H9 (cell line): ENCODE data around the gene FAU. TPM values are rescaled to one million over a fixed set of nuclear protein-coding genes. Genes with fewer than 3 reads are reported as not detected.

Source experiments
- DNase-seq: peaks from one replicate; pipeline ENCODE4 v3.0.0-alpha.2; 2017
- H2AFZ ChIP-seq: one replicate; pipeline ENCODE4 v1.6.1; 2013; ENCODE audit warnings: mild to moderate bottlenecking, low read length, control low read depth, moderate library complexity
- H2AK5ac ChIP-seq: 2 replicates; pipeline ENCODE4 v1.6.1; 2013; ENCODE audit warnings: low read length, control low read depth, mixed read lengths; ENCODE audit not compliant: insufficient read length
- H2BK120ac ChIP-seq: one replicate; pipeline ENCODE4 v1.6.1; 2013; ENCODE audit warnings: low read depth, mild to moderate bottlenecking, low read length, control low read depth, inconsistent platforms; ENCODE audit not compliant: poor library complexity, severe bottlenecking
- H2BK12ac ChIP-seq: 2 replicates; pipeline ENCODE4 v1.6.1; 2013; ENCODE audit warnings: low read length, control low read depth, mixed read lengths, low read depth; ENCODE audit not compliant: insufficient read length
- H2BK15ac ChIP-seq: 2 replicates; pipeline ENCODE4 v1.6.1; 2013; ENCODE audit warnings: low read depth, low read length, control low read depth
- H2BK20ac ChIP-seq: one replicate; pipeline ENCODE4 v1.6.1; 2013; ENCODE audit warnings: low read depth, mild to moderate bottlenecking, low read length, control low read depth, inconsistent platforms; ENCODE audit not compliant: poor library complexity, severe bottlenecking
- H2BK5ac ChIP-seq: 2 replicates; pipeline ENCODE4 v1.6.1; 2013; ENCODE audit warnings: low read length, control low read depth, mixed read lengths; ENCODE audit not compliant: insufficient read length
- H3K14ac ChIP-seq: 2 replicates; pipeline ENCODE4 v1.6.1; 2013; ENCODE audit warnings: low read length, control low read depth; ENCODE audit not compliant: insufficient read depth
- H3K18ac ChIP-seq: 2 replicates; pipeline ENCODE4 v1.6.1; 2013; ENCODE audit warnings: low read depth, mild to moderate bottlenecking, mixed read lengths, low read length, control low read depth; ENCODE audit not compliant: insufficient read length
- H3K23ac ChIP-seq: 2 replicates; pipeline ENCODE4 v1.6.1; 2013; ENCODE audit warnings: low read length, control low read depth, mixed read lengths, low read depth; ENCODE audit not compliant: insufficient read length
- H3K23me2 ChIP-seq: 2 replicates; pipeline ENCODE4 v1.6.1; 2013; ENCODE audit warnings: low read depth, mild to moderate bottlenecking, mixed read lengths, low read length, control low read depth; ENCODE audit not compliant: insufficient read length, poor library complexity, severe bottlenecking
- H3K27ac ChIP-seq: 2 replicates; pipeline ENCODE4 v1.5.1; 2013; ENCODE audit warnings: low read length, control low read depth, mixed read lengths, low read depth; ENCODE audit not compliant: insufficient read length
- H3K27me3 ChIP-seq: 2 replicates; pipeline ENCODE4 v1.6.1; 2013; ENCODE audit warnings: low read length, control low read depth, inconsistent platforms; ENCODE audit not compliant: insufficient read depth
- H3K4ac ChIP-seq: 2 replicates; pipeline ENCODE4 v1.6.1; 2013; ENCODE audit warnings: low read depth, mild to moderate bottlenecking, control low read depth, inconsistent platforms, low read length, moderate library complexity
- H3K4me1 ChIP-seq: 2 replicates; pipeline ENCODE4 v1.6.1; 2013; ENCODE audit warnings: low read length, control low read depth, inconsistent platforms; ENCODE audit not compliant: insufficient read depth
- H3K4me2 ChIP-seq: 2 replicates; pipeline ENCODE4 v1.6.1; 2013; ENCODE audit warnings: low read length, control low read depth, mixed read lengths; ENCODE audit not compliant: insufficient read length, insufficient read depth
- H3K56ac ChIP-seq: 2 replicates; pipeline ENCODE4 v1.6.1; 2013; ENCODE audit warnings: low read depth, mild to moderate bottlenecking, mixed read lengths, low read length, control low read depth; ENCODE audit not compliant: insufficient read length
- H3K79me1 ChIP-seq: 2 replicates; pipeline ENCODE4 v1.6.1; 2013; ENCODE audit warnings: low read depth, mild to moderate bottlenecking, moderate library complexity, low read length, control low read depth, inconsistent platforms; ENCODE audit not compliant: insufficient read depth, poor library complexity, severe bottlenecking
- H3K79me2 ChIP-seq: 2 replicates; pipeline ENCODE4 v1.6.1; 2013; ENCODE audit warnings: low read length, control low read depth, inconsistent platforms; ENCODE audit not compliant: insufficient read depth
- H3K9ac ChIP-seq: 2 replicates; pipeline ENCODE4 v1.6.1; 2013; ENCODE audit warnings: low read length, control low read depth, mixed read lengths; ENCODE audit not compliant: insufficient read length; ENCODE audit errors: extremely low read depth
- H3K9me3 ChIP-seq: one replicate; pipeline ENCODE4 v1.6.1; 2013; ENCODE audit warnings: low read depth, low read length, inconsistent platforms; ENCODE audit not compliant: control insufficient read depth
- H3T11ph ChIP-seq: one replicate; pipeline ENCODE4 v1.6.1; 2013; ENCODE audit warnings: mild to moderate bottlenecking, low read length, control low read depth, inconsistent platforms
- H4K20me1 ChIP-seq: one replicate; pipeline ENCODE4 v1.6.1; 2013; ENCODE audit not compliant: control insufficient read depth, insufficient read length, insufficient read depth
- H4K5ac ChIP-seq: 2 replicates; pipeline ENCODE4 v1.6.1; 2013; ENCODE audit warnings: low read depth, mild to moderate bottlenecking, mixed read lengths, low read length, control low read depth; ENCODE audit not compliant: insufficient read length
- H4K8ac ChIP-seq: replicated peaks from 2 replicates; pipeline ENCODE4 v1.6.1; 2013; ENCODE audit warnings: low read length, control low read depth, mixed read lengths, low read depth; ENCODE audit not compliant: insufficient read length
- H4K91ac ChIP-seq: 2 replicates; pipeline ENCODE4 v1.6.1; 2013; ENCODE audit warnings: low read depth, mild to moderate bottlenecking, moderate library complexity, mixed read lengths, low read length, control low read depth; ENCODE audit not compliant: insufficient read length
- H3K27ac Mint-ChIP-seq, 3 experiments: 2 replicates in 2 of 3; 3 replicates in 1 of 3; pipeline ENCODE4 v1.8.0; 2020 to 2021; ENCODE audit warnings: mixed read lengths in 3 of 3, mild to moderate bottlenecking in 1 of 3, moderate library complexity in 1 of 3
- H3K27me3 Mint-ChIP-seq: 2 replicates; pipeline ENCODE4 v1.8.0; 2021; ENCODE audit warnings: low read depth, mild to moderate bottlenecking, moderate library complexity, mixed read lengths
- H3K36me3 Mint-ChIP-seq, 3 experiments: 2 replicates in 2 of 3; 3 replicates in 1 of 3; pipeline ENCODE4 v1.8.0; 2020 to 2021; ENCODE audit warnings: low read depth in 3 of 3, mixed read lengths in 3 of 3; ENCODE audit not compliant: insufficient read depth in 1 of 3
- H3K4me1 Mint-ChIP-seq, 2 experiments: 2 replicates each; pipeline ENCODE4 v1.8.0; 2020; ENCODE audit warnings: mixed read lengths in 2 of 2
- H3K4me3 Mint-ChIP-seq, 2 experiments: 2 replicates in 1 of 2; 3 replicates in 1 of 2; pipeline ENCODE4 v1.8.0; 2020 to 2021; ENCODE audit warnings: mild to moderate bottlenecking in 2 of 2, mixed read lengths in 2 of 2, moderate library complexity in 1 of 2
- H3K9me3 Mint-ChIP-seq, 2 experiments: 2 replicates in 1 of 2; 3 replicates in 1 of 2; pipeline ENCODE4 v1.8.0; 2020; ENCODE audit warnings: mild to moderate bottlenecking in 2 of 2, mixed read lengths in 2 of 2, moderate library complexity in 1 of 2
- CTCF ChIP-seq: fragments of 200-600 bp; sonication (generic); conservative IDR thresholded peaks from 3 replicates; pipeline ENCODE4 v1.8.0; 2021; ENCODE audit warnings: antibody characterized with exemption, mild to moderate bottlenecking
- WGBS: extraction: QIAGEN DNeasy Blood & Tissue Kit; methylation state at CpG from one replicate; pipeline ENCODE4 v1.1.7; 2013; ENCODE audit warnings: missing lambda C conversion rate, low lambda C conversion rate, mixed read lengths; ENCODE audit not compliant: insufficient read length; ENCODE audit errors: extremely low coverage; 5-methylcytosine and 5-hydroxymethylcytosine counted together
- total RNA-seq: library from RNA; stranded (reverse); gene quantifications from 2 replicates; pipeline ENCODE4 v1.2.1, GENCODE V29; 2021

Gene FAU
- total RNA-seq, 1 experiment from 2014 or later, result 898 TPM

GRCh38 chr11:65090628-65091027 lies 31.3 kb downstream of the FAU start:
- H3K9me3 ChIP-seq, result no peaks in the 10 kb centered on the region
- no peak overlapping the region for H2AFZ ChIP-seq
- H2BK15ac ChIP-seq, result no peak overlapping the region
- Mint-ChIP-seq H3K4me1 (peaks cover 1 to 2% of the 10 kb centered on the region in 2 experiments; a peak in 3 of 4 replicates), H3K36me3 (peaks cover 3 to 37% (median 34%) of the 10 kb centered on the region in 3 experiments), H3K4me3 (no peak overlapping the region; a peak in 1 of 5 replicates), H3K27me3 (no peaks in the 10 kb centered on the region), H3K27ac (peak overlapping the region in 2 of 3 experiments; percentile 70 to 86; a peak in 2 of 7 replicates), H3K9me3 (no peaks in the 10 kb centered on the region)
- no peak overlapping the region for H4K8ac ChIP-seq
- H3K27ac ChIP-seq, result no peak overlapping the region
- no peak overlapping the region for H3K14ac ChIP-seq
- no peak overlapping the region for H2BK20ac ChIP-seq
- H2BK120ac ChIP-seq, result no peak overlapping the region
- H3K23ac ChIP-seq, result no peak overlapping the region
- no CpG with 5 or more reads among the region's 4 CpGs for WGBS
- no peak overlapping the region for H4K91ac ChIP-seq
- H3K79me1 ChIP-seq, result no peaks in the 10 kb centered on the region
- no peak overlapping the region for H4K5ac ChIP-seq
- H4K20me1 ChIP-seq, result no peaks in the 10 kb centered on the region
- no peaks in the 10 kb centered on the region for H3K4me1 ChIP-seq
- H3K9ac ChIP-seq, result peak overlapping the region; percentile 1
- H3K79me2 ChIP-seq, result no peaks in the 10 kb centered on the region
- no peaks in the 10 kb centered on the region for H3K23me2 ChIP-seq
- H3K27me3 ChIP-seq, result no peaks in the 10 kb centered on the region
- no peak overlapping the region for H2BK12ac ChIP-seq
- TF ChIP-seq CTCF, result no peak
- no peak overlapping the region for H3K18ac ChIP-seq
- no peak overlapping the region for H2AK5ac ChIP-seq
- H2BK5ac ChIP-seq, result no peak overlapping the region
- H3K56ac ChIP-seq, result no peak overlapping the region
- DNase-seq, result no peak
- H3K4ac ChIP-seq, result no peak overlapping the region
- no peak overlapping the region for H3T11ph ChIP-seq
- no peak overlapping the region for H3K4me2 ChIP-seq
